Neural crest cell (in vitro differentiated cells): Measurements from ENCODE around the gene C17orf100. TPM values are rescaled to one million over a fixed set of nuclear protein-coding genes. Genes with fewer than 3 reads are reported as not detected.

Source experiments
- DNase-seq: peaks from one replicate; pipeline ENCODE4 v3.0.0; 2021; ENCODE audit warnings: low read depth, mixed read lengths, low spot score
- H3K27ac Mint-ChIP-seq: one replicate; pipeline ENCODE4 v1.8.0; 2021; ENCODE audit warnings: mild to moderate bottlenecking, mixed read lengths; ENCODE audit not compliant: unreplicated experiment
- H3K27me3 Mint-ChIP-seq: 2 replicates; pipeline ENCODE4 v1.8.0; 2021; ENCODE audit warnings: low read depth, mild to moderate bottlenecking, mixed read lengths
- H3K36me3 Mint-ChIP-seq: 2 replicates; pipeline ENCODE4 v1.8.0; 2021; ENCODE audit warnings: low read depth, mild to moderate bottlenecking, mixed read lengths
- H3K4me1 Mint-ChIP-seq: 2 replicates; pipeline ENCODE4 v1.8.0; 2021; ENCODE audit warnings: mixed read lengths
- H3K4me3 Mint-ChIP-seq: one replicate; pipeline ENCODE4 v1.8.0; 2021; ENCODE audit warnings: mild to moderate bottlenecking, mixed read lengths
- H3K9me3 Mint-ChIP-seq: 2 replicates; pipeline ENCODE4 v1.8.0; 2021; ENCODE audit warnings: mixed read lengths
- long read RNA-seq: library from polyadenylated mRNA; unstranded; transcript quantifications from one replicate; pipeline ENCODE4 v2.0.0, GENCODE V29; 2020
- total RNA-seq: library from RNA; stranded (reverse); gene quantifications from 2 replicates; pipeline ENCODE4 v1.2.1, GENCODE V29; 2021
- TF ChIP-seq, protein P1 (sequence below): fragments of 200-600 bp; sonication (generic); conservative IDR thresholded peaks from 2 replicates; pipeline ENCODE4 v1.5.0; 2021; ENCODE audit warnings: antibody characterized with exemption, mild to moderate bottlenecking

C17orf100 gene
- total RNA-seq: 3.2 and 3.7 TPM in 2 replicates
- long read RNA-seq, partial matches to known transcripts: 0 of 4 reads
- long read RNA-seq, other reads (novel, unspliced or antisense): 0 of 4 reads

GRCh38 chr17:6651354-6651918 is at the start of gene C17orf100, which contains the start of gene MED31:
Gene C17orf100 (plus strand): TSS chr17:6651762. CDS start chr17:6651914, 152 bp downstream.
Gene MED31 (minus strand): TSS chr17:6651605. CDS start chr17:6651528, 77 bp downstream.
- peaks cover 47% of the 10 kb centered on the region for H3K27me3 Mint-ChIP-seq
- TF ChIP-seq, protein P1, sequence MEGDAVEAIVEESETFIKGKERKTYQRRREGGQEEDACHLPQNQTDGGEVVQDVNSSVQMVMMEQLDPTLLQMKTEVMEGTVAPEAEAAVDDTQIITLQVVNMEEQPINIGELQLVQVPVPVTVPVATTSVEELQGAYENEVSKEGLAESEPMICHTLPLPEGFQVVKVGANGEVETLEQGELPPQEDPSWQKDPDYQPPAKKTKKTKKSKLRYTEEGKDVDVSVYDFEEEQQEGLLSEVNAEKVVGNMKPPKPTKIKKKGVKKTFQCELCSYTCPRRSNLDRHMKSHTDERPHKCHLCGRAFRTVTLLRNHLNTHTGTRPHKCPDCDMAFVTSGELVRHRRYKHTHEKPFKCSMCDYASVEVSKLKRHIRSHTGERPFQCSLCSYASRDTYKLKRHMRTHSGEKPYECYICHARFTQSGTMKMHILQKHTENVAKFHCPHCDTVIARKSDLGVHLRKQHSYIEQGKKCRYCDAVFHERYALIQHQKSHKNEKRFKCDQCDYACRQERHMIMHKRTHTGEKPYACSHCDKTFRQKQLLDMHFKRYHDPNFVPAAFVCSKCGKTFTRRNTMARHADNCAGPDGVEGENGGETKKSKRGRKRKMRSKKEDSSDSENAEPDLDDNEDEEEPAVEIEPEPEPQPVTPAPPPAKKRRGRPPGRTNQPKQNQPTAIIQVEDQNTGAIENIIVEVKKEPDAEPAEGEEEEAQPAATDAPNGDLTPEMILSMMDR: no peak
- no peaks in the 10 kb centered on the region for H3K9me3 Mint-ChIP-seq
- H3K4me3 Mint-ChIP-seq: peak within 1 kb of the TSS; percentile 97
- peaks cover 53% of the 10 kb centered on the region for H3K4me1 Mint-ChIP-seq
- DNase-seq: peak; percentile 94
- H3K36me3 Mint-ChIP-seq: peaks cover 6% of the 10 kb centered on the region
- H3K27ac Mint-ChIP-seq: peak within 1 kb of the TSS; percentile 99

DNA sequence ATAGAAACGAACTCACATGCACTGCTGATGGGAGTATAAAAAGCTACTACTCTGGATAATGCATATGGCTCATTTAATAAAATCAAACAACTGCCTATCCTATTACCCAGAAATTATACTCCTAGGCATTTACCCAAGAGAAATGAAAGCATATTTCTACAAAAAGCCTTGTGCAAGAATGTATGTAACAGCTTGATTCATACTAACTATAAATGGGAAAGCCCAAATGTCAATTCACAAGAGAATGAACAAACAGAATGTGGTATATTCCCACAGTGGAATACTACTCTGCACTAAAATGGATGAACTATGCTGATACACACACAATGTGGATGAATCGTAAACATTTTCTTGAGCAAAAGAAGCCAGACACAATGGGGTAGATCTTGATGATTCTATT is 49.4 kb upstream of the C17orf100 start:
- Mint-ChIP-seq H3K4me3 (no peak overlapping the region), H3K36me3 (peaks cover 16% of the 10 kb centered on the region), H3K27ac (no peak overlapping the region), H3K4me1 (no peaks in the 10 kb centered on the region), H3K27me3 (no peaks in the 10 kb centered on the region), H3K9me3 (no peaks in the 10 kb centered on the region)
- TF ChIP-seq, protein P1: no peak
- no peak for DNase-seq

DNA sequence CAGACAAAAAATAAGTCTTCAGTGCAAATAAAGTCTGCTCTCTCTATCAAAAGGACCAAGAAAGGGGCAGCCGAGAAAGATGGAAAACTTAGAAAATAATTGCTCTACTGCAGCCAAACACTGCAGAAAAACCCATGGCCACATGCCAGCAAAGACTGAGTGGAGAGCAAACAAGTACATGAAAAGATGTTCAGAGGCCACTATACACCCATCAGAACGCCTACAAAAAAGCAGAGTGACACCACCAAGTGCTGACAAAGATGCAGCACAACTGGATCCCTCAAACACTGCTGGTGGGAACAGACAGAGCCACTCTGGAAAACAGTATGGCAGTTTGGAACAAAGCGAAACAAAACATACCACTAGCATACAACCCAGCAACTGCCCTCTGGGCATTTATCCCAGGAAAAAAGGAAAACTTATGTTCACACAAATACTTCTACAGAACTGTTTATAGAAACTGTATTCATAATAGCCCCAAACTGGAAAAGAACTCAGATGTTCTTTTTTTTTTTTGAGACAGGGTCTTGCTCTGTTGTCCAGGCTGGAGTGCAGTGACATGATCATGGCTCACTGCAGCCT is 47.7 kb upstream of the C17orf100 start:
- Mint-ChIP-seq H3K4me3 (no peak overlapping the region), H3K27me3 (no peaks in the 10 kb centered on the region), H3K36me3 (peaks cover 13% of the 10 kb centered on the region), H3K27ac (no peak overlapping the region), H3K9me3 (no peaks in the 10 kb centered on the region), H3K4me1 (no peaks in the 10 kb centered on the region)
- TF ChIP-seq, protein P1: no peak
- no peak for DNase-seq

DNA sequence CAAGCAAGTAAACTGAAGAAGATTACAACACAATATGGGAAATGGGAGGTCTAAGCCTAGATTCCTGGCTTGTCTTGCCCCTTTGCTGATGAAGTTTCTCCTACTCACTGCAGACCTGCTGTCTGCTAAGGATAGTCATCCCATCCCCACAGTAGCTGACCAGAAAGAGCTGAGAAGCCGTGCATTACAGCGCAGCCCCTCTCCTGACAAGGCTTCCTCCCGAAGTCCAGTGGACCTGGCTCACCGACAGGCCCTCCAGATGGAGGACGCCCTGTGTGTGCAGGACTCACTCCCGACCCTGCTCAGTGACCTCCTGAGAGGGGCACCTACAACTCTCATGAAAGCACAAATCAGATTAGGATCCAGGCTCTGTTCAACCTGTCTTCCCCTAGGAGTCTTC is 46.4 kb upstream of the C17orf100 start:
- Mint-ChIP-seq H3K4me1 (no peaks in the 10 kb centered on the region), H3K9me3 (no peaks in the 10 kb centered on the region), H3K27me3 (no peaks in the 10 kb centered on the region), H3K27ac (peak overlapping the region; percentile 51), H3K36me3 (peaks cover 16% of the 10 kb centered on the region), H3K4me3 (no peak overlapping the region)
- TF ChIP-seq, protein P1: no peak
- no peak for DNase-seq

DNA sequence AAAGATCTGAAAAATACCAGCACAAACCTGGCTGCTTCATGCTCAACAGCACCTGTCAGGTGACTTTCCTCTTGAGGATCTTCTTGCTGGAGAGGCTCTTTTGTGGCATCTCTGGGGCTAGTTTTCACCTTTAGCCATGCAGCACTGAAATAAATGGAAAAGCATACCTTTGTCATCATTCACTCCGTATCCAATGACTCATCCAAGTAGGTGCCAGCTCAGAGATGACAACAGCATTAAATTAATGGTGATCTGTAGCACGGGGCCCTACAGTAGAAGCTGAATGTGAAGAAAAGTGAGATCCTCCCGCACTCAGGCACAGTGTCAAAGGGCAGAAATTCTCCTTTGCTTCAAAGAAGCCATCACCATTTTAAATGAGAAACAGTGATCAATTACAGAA is 43.2 kb upstream of the C17orf100 start:
- no peaks in the 10 kb centered on the region for H3K27me3 Mint-ChIP-seq
- TF ChIP-seq, protein P1: no peak

More for the DNA sequence above, 43.2 kb upstream of the C17orf100 start:
- Mint-ChIP-seq H3K9me3 (no peaks in the 10 kb centered on the region), H3K4me3 (no peak overlapping the region), H3K36me3 (peaks cover 16% of the 10 kb centered on the region), H3K4me1 (no peaks in the 10 kb centered on the region), H3K27ac (no peak overlapping the region)
- DNase-seq: no peak
